ENCODE data around the gene FLOT1. TPM values are rescaled to one million over a fixed set of nuclear protein-coding genes. Genes with fewer than 3 reads are reported as not detected.
"Not testable (repeated sequence)": the region's sequence is repeated elsewhere in the genome, so short reads cannot be mapped to it uniquely, and the experiment has no call there.

Gene FLOT1
- total and polyA plus RNA-seq, 5 donors from 2014 or later, result 25.3 to 63.2 (median 39.8) TPM

GRCh38 chr6:30757261-30757904, 14.9 kb upstream of the FLOT1 start:
- H3K36me3 ChIP-seq (ENCODE audit: control insufficient read depth, insufficient read depth, low read length), result no peaks in the 10 kb centered on the region
- no peaks in the 10 kb centered on the region for H3K27me3 ChIP-seq (ENCODE audit: control insufficient read depth, insufficient read depth, low read length)
- H3K27ac ChIP-seq (ENCODE audit: insufficient read depth, low read length, poor library complexity, severe bottlenecking), result no peak overlapping the region
- H3K27me3 Mint-ChIP-seq, result peaks cover 16% of the 10 kb centered on the region
- H3K4me1 ChIP-seq (ENCODE audit: control insufficient read depth, insufficient read depth, low read length, poor library complexity, severe bottlenecking), result no peaks in the 10 kb centered on the region
- H3K9me3 ChIP-seq (ENCODE audit: control insufficient read depth in 2 of 2, low read length in 2 of 2), result no peaks in the 10 kb centered on the region
- H3K9me3 Mint-ChIP-seq, result no peaks in the 10 kb centered on the region
- peaks cover 0 to 5% (median 1%) of the 10 kb centered on the region in 4 donors for H3K4me1 Mint-ChIP-seq
- H3K4me3 ChIP-seq (ENCODE audit: low read depth, low read length), result no peak overlapping the region
- DNase-seq, result no peak
- H3K27ac Mint-ChIP-seq, result no peak overlapping the region
- H3K4me3 Mint-ChIP-seq, result no peak overlapping the region
- ATAC-seq (ENCODE audit: low read depth in 2 of 2), result no peak
- H3K36me3 Mint-ChIP-seq, result no peaks in the 10 kb centered on the region

GRCh38 chr6:30756405-30757003, 14.0 kb upstream of the FLOT1 start:
- not testable (repeated sequence) for H3K36me3 Mint-ChIP-seq, H3K27ac Mint-ChIP-seq, H3K4me1 Mint-ChIP-seq

DNA sequence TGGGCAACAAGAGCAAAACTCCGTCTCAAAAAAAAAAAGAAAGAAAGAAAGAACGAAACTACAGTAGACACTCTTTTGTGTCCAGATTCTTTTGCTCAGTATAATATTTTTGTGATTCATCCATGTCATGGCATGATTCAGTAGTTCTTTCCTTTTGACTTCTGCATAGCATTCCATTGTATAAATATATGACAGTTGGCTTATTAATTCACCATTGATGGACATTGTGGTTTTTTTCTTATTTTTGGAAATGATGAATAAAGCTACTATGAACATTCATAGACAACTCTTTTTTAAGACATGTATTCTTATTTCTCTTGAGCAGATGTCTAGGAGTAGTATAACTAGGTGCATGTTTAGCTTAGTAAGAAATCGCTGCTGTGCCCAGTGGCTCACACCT, 12.1 kb upstream of the FLOT1 start:
- no peak overlapping the region for H3K27ac ChIP-seq (ENCODE audit: insufficient read depth, low read length, poor library complexity, severe bottlenecking)
- no peaks in the 10 kb centered on the region for H3K4me1 ChIP-seq (ENCODE audit: control insufficient read depth, insufficient read depth, low read length, poor library complexity, severe bottlenecking)
- Mint-ChIP-seq H3K9me3 (no peaks in the 10 kb centered on the region), H3K4me3 (no peak overlapping the region), H3K27ac (no peak overlapping the region), H3K27me3 (peaks cover 12% of the 10 kb centered on the region), H3K36me3 (no peaks in the 10 kb centered on the region), H3K4me1 (peaks cover 0 to 8% (median 1%) of the 10 kb centered on the region in 4 donors)
- no peak for DNase-seq
- no peak for ATAC-seq (ENCODE audit: low read depth in 2 of 2)
- H3K4me3 ChIP-seq (ENCODE audit: low read depth, low read length), result no peak overlapping the region
- H3K27me3 ChIP-seq (ENCODE audit: control insufficient read depth, insufficient read depth, low read length), result no peaks in the 10 kb centered on the region
- no peaks in the 10 kb centered on the region for H3K36me3 ChIP-seq (ENCODE audit: control insufficient read depth, insufficient read depth, low read length)
- no peaks in the 10 kb centered on the region for H3K9me3 ChIP-seq (ENCODE audit: control insufficient read depth in 2 of 2, low read length in 2 of 2)

More at GRCh38 chr6:30756405-30757003, 14.0 kb upstream of the FLOT1 start:
- H3K4me1 ChIP-seq (ENCODE audit: control insufficient read depth, insufficient read depth, low read length, poor library complexity, severe bottlenecking); DNase-seq; H3K36me3 ChIP-seq (ENCODE audit: control insufficient read depth, insufficient read depth, low read length); H3K9me3 ChIP-seq (ENCODE audit: control insufficient read depth in 2 of 2, low read length in 2 of 2); H3K27me3 ChIP-seq (ENCODE audit: control insufficient read depth, insufficient read depth, low read length); H3K9me3 Mint-ChIP-seq; H3K4me3 ChIP-seq (ENCODE audit: low read depth, low read length); H3K4me3 Mint-ChIP-seq; ATAC-seq (ENCODE audit: low read depth in 2 of 2); H3K27ac ChIP-seq (ENCODE audit: insufficient read depth, low read length, poor library complexity, severe bottlenecking): not testable (repeated sequence)
- peaks cover 16% of the 10 kb centered on the region for H3K27me3 Mint-ChIP-seq

DNA sequence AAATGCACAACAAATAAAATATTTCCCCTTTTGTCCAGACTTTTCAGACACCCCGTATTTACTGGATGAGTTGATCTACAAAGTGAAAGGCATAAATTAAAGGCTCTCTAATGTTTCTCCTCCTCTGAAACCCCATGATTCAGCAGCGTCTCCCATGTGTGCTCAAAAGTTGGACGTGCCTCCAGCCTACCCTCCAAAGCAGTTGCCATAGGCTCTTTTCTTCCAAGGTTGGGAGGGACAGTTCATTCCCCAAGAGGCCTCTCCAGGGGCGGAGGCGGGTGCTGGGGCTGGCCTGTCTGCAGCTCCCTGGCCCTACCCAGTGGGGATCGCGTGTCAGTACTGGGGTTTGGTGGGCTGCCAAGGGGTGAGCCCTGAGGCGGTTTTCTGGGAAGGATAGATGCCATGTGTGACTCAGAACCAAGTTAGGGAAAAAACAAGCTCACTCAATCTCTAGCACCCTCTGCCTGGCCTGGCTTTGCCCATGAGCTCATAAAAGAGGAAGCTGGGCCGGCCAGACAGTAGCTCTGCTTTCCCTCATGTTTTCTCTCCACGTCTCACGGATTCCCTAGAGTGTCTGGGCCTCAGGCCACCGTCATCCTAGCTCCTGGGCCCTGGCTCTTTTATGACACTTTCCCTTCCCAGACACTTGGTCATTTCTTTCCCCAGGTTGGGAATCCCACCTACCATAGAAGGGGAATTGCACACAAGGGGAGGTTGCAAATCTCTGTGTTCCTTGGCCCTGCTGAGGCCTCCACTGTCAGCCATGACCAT, 9.9 kb upstream of the FLOT1 start:
- no peak overlapping the region for H3K27ac ChIP-seq (ENCODE audit: insufficient read depth, low read length, poor library complexity, severe bottlenecking)
- H3K27ac Mint-ChIP-seq, result peak overlapping the region in 1 of 3 donors; percentile 28

GRCh38 chr6:30750379-30750668, 7.8 kb upstream of the FLOT1 start:
- Histone ChIP-seq H3K36me3 (ENCODE audit: control insufficient read depth, insufficient read depth, low read length) (no peaks in the 10 kb centered on the region), H3K27me3 (ENCODE audit: control insufficient read depth, insufficient read depth, low read length) (no peaks in the 10 kb centered on the region), H3K9me3 (ENCODE audit: control insufficient read depth in 2 of 2, low read length in 2 of 2) (no peaks in the 10 kb centered on the region), H3K4me1 (ENCODE audit: control insufficient read depth, insufficient read depth, low read length, poor library complexity, severe bottlenecking) (no peaks in the 10 kb centered on the region), H3K4me3 (ENCODE audit: low read depth, low read length) (no peak overlapping the region), H3K27ac (ENCODE audit: insufficient read depth, low read length, poor library complexity, severe bottlenecking) (no peak overlapping the region)
- no peak for DNase-seq
- no peaks in the 10 kb centered on the region for H3K27me3 Mint-ChIP-seq
- no peaks in the 10 kb centered on the region for H3K36me3 Mint-ChIP-seq
- H3K9me3 Mint-ChIP-seq, result no peaks in the 10 kb centered on the region
- H3K27ac Mint-ChIP-seq, result no peak overlapping the region
- no peak for ATAC-seq (ENCODE audit: low read depth in 2 of 2)
- no peak overlapping the region for H3K4me3 Mint-ChIP-seq
- H3K4me1 Mint-ChIP-seq, result peaks cover 0 to 12% (median 6%) of the 10 kb centered on the region in 4 donors

More for the DNA sequence above, 9.9 kb upstream of the FLOT1 start:
- peaks cover 0 to 6% (median 5%) of the 10 kb centered on the region in 4 donors for H3K4me1 Mint-ChIP-seq
- no peaks in the 10 kb centered on the region for H3K9me3 Mint-ChIP-seq
- Histone ChIP-seq H3K27me3 (ENCODE audit: control insufficient read depth, insufficient read depth, low read length) (no peaks in the 10 kb centered on the region), H3K4me3 (ENCODE audit: low read depth, low read length) (no peak overlapping the region), H3K36me3 (ENCODE audit: control insufficient read depth, insufficient read depth, low read length) (no peaks in the 10 kb centered on the region), H3K9me3 (ENCODE audit: control insufficient read depth in 2 of 2, low read length in 2 of 2) (no peaks in the 10 kb centered on the region), H3K4me1 (ENCODE audit: control insufficient read depth, insufficient read depth, low read length, poor library complexity, severe bottlenecking) (no peaks in the 10 kb centered on the region)
- peak overlapping the region in 2 of 4 donors; percentile 19 to 27 for H3K4me3 Mint-ChIP-seq
- no peaks in the 10 kb centered on the region for H3K36me3 Mint-ChIP-seq
- no peak for ATAC-seq (ENCODE audit: low read depth in 2 of 2)
- DNase-seq, result no peak
- peaks cover 5% of the 10 kb centered on the region for H3K27me3 Mint-ChIP-seq

DNA sequence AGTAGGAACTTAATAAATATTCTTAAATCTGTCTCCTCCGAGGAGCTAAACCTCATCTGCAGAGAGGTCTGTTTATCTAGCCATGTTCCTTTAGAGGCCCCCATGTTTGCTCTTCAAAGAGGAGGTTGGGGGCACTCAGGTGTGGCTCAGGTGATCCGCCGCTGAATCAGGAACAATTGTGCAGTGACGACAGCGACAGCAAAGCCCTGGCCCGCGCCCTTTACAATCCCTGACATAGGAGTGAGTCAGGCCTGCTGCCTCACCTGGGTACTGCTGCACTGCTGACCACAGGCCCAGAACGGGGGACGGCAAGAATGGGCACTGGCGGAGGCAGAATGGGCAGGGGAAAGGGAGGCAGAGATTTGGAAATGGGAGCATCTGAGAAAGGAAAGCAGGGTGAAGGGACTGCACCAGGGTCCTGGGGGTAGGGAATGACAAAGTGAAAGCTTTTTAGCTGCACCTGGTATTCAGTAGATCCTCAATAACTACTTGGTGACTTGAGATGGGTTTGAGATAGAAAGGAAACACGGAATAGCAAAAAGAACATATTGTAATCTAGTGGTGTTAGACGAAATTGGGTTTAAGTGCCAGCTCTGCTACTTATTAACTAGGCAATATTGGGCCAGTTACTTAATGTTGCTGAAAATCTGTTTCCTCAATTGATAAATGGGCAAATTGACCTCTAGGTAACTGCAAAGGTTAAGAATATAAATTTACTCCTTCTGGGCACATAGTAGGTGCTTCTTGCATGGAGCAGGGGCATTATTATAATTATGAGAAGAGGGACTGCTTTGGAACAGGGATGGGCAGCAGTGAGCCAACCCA, 7.3 kb upstream of the FLOT1 start:
- peak overlapping the region in 1 of 3 donors; percentile 50 for H3K27ac Mint-ChIP-seq
- H3K36me3 Mint-ChIP-seq, result no peaks in the 10 kb centered on the region
- DNase-seq (no peak), ATAC-seq (ENCODE audit: low read depth in 2 of 2) (no peak)
- no peak overlapping the region for H3K4me3 Mint-ChIP-seq
- Histone ChIP-seq H3K4me3 (ENCODE audit: low read depth, low read length) (no peak overlapping the region), H3K27ac (ENCODE audit: insufficient read depth, low read length, poor library complexity, severe bottlenecking) (no peak overlapping the region), H3K4me1 (ENCODE audit: control insufficient read depth, insufficient read depth, low read length, poor library complexity, severe bottlenecking) (no peaks in the 10 kb centered on the region), H3K36me3 (ENCODE audit: control insufficient read depth, insufficient read depth, low read length) (no peaks in the 10 kb centered on the region), H3K27me3 (ENCODE audit: control insufficient read depth, insufficient read depth, low read length) (no peaks in the 10 kb centered on the region), H3K9me3 (ENCODE audit: control insufficient read depth in 2 of 2, low read length in 2 of 2) (no peaks in the 10 kb centered on the region)
- H3K27me3 Mint-ChIP-seq, result no peaks in the 10 kb centered on the region
- H3K4me1 Mint-ChIP-seq, result peaks cover 0 to 15% (median 8%) of the 10 kb centered on the region in 4 donors
- no peaks in the 10 kb centered on the region for H3K9me3 Mint-ChIP-seq

GRCh38 chr6:30748851-30749540, 6.5 kb upstream of the FLOT1 start:
- H3K27ac Mint-ChIP-seq, result peak overlapping the region in 1 of 3 donors; percentile 50
- peaks cover 0 to 19% (median 11%) of the 10 kb centered on the region in 4 donors for H3K4me1 Mint-ChIP-seq
- H3K9me3 Mint-ChIP-seq, result no peaks in the 10 kb centered on the region
- Histone ChIP-seq H3K9me3 (ENCODE audit: control insufficient read depth in 2 of 2, low read length in 2 of 2) (no peaks in the 10 kb centered on the region), H3K36me3 (ENCODE audit: control insufficient read depth, insufficient read depth, low read length) (no peaks in the 10 kb centered on the region), H3K27ac (ENCODE audit: insufficient read depth, low read length, poor library complexity, severe bottlenecking) (no peak overlapping the region), H3K27me3 (ENCODE audit: control insufficient read depth, insufficient read depth, low read length) (no peaks in the 10 kb centered on the region), H3K4me3 (ENCODE audit: low read depth, low read length) (no peak overlapping the region), H3K4me1 (ENCODE audit: control insufficient read depth, insufficient read depth, low read length, poor library complexity, severe bottlenecking) (peaks cover 5% of the 10 kb centered on the region)
- no peak for ATAC-seq (ENCODE audit: low read depth in 2 of 2)
- no peaks in the 10 kb centered on the region for H3K27me3 Mint-ChIP-seq
- H3K4me3 Mint-ChIP-seq, result no peak overlapping the region
- no peaks in the 10 kb centered on the region for H3K36me3 Mint-ChIP-seq
- no peak for DNase-seq

Data from CD4-positive, CD25-positive, alpha-beta regulatory T cell (primary cell).